Activated B cell treated with CpG ODN at 0.5 μM for 24 hours (primary cell): ENCODE measurements around the gene GARNL3. TPM values are rescaled to one million over a fixed set of nuclear protein-coding genes. Genes with fewer than 3 reads are reported as not detected.

Experiments
- ATAC-seq: fragments of 200-7000 bp; cut with Tn5 transposase; one replicate; pipeline ENCODE4 v1.10.0; 2021; ENCODE audit warnings: low read depth, mild to moderate bottlenecking, moderate library complexity
- CTCF ChIA-PET: fragments of 350-600 bp; sonication (Branson Sonifier 250); formaldehyde crosslinking; loops from one replicate; lab custom pipeline; 2021; ENCODE audit warnings: antibody characterized with exemption; lab: Charles Lee
- POLR2A ChIA-PET: fragments of 350-600 bp; sonication (Branson Sonifier 250); formaldehyde crosslinking; loops from one replicate; lab custom pipeline; 2021; ENCODE audit warnings: antibody characterized with exemption; lab: Charles Lee
- DNase-seq: peaks from one replicate; pipeline ENCODE4 v3.0.0; 2022
- H3K27ac Mint-ChIP-seq: one replicate; pipeline ENCODE4 v1.8.0; 2020; ENCODE audit warnings: mixed read lengths
- H3K27me3 Mint-ChIP-seq: one replicate; pipeline ENCODE4 v1.8.0; 2021; ENCODE audit warnings: mixed read lengths
- H3K36me3 Mint-ChIP-seq: one replicate; pipeline ENCODE4 v1.8.0; 2021; ENCODE audit warnings: low read depth, mixed read lengths
- H3K4me1 Mint-ChIP-seq: one replicate; pipeline ENCODE4 v1.8.0; 2021; ENCODE audit warnings: mixed read lengths
- H3K4me3 Mint-ChIP-seq: one replicate; pipeline ENCODE4 v1.8.0; 2020; ENCODE audit warnings: mild to moderate bottlenecking, mixed read lengths
- H3K9me3 Mint-ChIP-seq: one replicate; pipeline ENCODE4 v1.8.0; 2020; ENCODE audit warnings: mixed read lengths
- CTCF ChIP-seq: fragments of 200-600 bp; IDR thresholded peaks from one replicate; pipeline ENCODE4 v1.8.0; 2022; ENCODE audit warnings: antibody characterized with exemption, mild to moderate bottlenecking
- intact Hi-C: fragments of 100-400 bp; cut with micrococcal nuclease; formaldehyde crosslinking; loops from one replicate; pipeline ENCODE4 v1.15.1; 2024
- total RNA-seq: library from RNA; stranded (reverse); gene quantifications from 2 replicates; pipeline ENCODE4 v1.2.3, GENCODE V29; 2022

GARNL3 gene
- total RNA-seq, 1 donor from 2014 or later = 10.4 TPM

DNA sequence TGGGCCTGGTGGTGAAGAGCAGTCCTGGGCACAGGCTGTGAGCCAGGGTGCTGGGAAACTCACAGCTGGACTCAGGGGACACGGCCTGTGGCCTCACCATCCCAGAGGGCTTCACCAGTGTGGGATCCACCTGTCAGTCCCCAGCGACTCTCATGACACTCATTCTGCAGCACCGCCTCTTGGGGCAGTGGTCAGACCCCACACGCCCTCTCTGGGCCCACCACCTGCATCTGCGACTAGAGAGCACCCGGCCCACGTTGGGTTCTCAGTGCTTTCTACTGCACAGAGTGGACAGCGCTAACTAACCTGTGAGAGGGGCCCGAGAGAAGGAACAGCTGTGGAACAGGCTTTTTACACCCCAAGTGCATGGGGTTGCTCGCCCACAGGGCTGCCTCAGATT lies 45.8 kb upstream of the GARNL3 start:
- no peak for DNase-seq
- no peaks in the 10 kb centered on the region for H3K36me3 Mint-ChIP-seq
- no peak for TF ChIP-seq CTCF
- H3K27me3 Mint-ChIP-seq = no peaks in the 10 kb centered on the region
- ATAC-seq = no peak
- ChIA-PET POLR2A (no interaction called here), CTCF (no interaction called here)
- H3K9me3 Mint-ChIP-seq = no peaks in the 10 kb centered on the region
- H3K4me1 Mint-ChIP-seq = peaks cover 27% of the 10 kb centered on the region
- no peak overlapping the region for H3K27ac Mint-ChIP-seq
- H3K4me3 Mint-ChIP-seq = no peak overlapping the region
- intact Hi-C loops = no loop called here

DNA sequence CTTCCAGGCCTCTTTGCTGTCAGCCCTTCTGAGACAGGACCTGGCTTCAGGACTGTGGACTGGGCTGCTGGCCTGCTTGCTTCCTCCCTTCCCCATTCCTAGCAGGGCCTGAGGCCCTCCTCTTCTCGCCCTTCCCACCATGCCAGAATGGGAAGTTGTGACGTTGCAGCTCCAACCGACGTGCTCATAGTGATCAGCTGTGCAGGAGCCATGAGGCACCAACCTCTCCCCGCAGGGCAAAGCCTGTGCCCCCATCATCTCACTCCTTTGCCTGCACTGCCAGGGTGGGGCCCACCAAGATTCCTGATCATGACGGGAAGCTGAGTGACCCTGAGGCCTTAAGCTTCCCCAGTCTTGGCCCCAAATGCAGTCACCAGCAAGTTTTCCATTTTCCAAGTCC lies 45.1 kb upstream of the GARNL3 start:
- DNase-seq (no peak), ATAC-seq (no peak)
- intact Hi-C loops = no loop called here
- Mint-ChIP-seq H3K4me3 (no peak overlapping the region), H3K27me3 (no peaks in the 10 kb centered on the region), H3K9me3 (no peaks in the 10 kb centered on the region), H3K36me3 (peaks cover 2% of the 10 kb centered on the region), H3K4me1 (peaks cover 32% of the 10 kb centered on the region), H3K27ac (no peak overlapping the region)
- no peak for TF ChIP-seq CTCF
- ChIA-PET POLR2A (no interaction called here), CTCF (no interaction called here)

- ChIA-PET CTCF (no interaction called here), POLR2A (interaction anchor here (1.3 kb wide), 1 partner anchor 175 kb away, joined by 4 read pairs; the partner anchor contains the start of gene SLC2A8)
- Mint-ChIP-seq H3K4me3 (no peak overlapping the region), H3K27ac (peak overlapping the region; percentile 38), H3K36me3 (peaks cover 2% of the 10 kb centered on the region), H3K4me1 (peaks cover 40% of the 10 kb centered on the region), H3K9me3 (no peaks in the 10 kb centered on the region), H3K27me3 (no peaks in the 10 kb centered on the region)
- intact Hi-C loops = loop anchor here (5.0 to 10.0 kb wide), 2 partner anchors 346 to 903 kb away; partner anchors contain the start of gene PTGES2
- DNase-seq (no peak), ATAC-seq (no peak)
- TF ChIP-seq CTCF = no peak
These were observed 42.9 kb upstream of the GARNL3 start for GRCh38 chr9:127221695-127222094.

DNA sequence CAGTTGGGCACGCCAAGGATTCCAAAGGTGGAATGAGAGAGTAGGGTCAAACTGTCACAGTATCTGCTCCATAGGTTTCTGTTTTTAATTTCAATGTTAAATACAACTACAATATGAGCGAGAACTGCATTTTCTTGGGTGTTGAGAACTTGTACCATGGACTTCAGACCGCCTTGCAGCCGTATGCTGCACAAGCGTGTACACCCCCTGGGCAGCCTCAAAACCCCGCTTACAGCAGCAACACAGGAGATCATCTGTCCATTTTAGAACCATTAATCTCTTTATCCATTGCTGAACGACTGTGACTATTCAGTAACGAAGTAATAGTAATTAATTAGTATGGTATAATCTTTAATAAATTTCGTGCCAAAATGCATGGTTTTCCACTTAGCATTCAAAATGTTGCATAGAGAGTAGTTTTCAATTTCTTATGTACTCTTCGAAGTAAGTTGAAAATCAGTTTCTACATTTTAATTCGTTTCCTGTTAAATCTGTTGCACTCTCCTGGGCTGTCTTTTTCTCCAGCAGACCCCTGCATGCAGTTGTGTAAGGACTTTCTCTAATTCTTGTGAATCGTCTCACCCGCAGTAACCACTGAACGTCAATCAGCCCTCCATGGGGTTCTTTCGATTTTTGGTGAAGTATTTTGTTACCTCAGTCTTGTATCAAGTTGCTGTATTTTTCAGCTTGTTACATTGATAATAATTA lies 42.0 kb upstream of the GARNL3 start:
- peaks cover 2% of the 10 kb centered on the region for H3K36me3 Mint-ChIP-seq
- H3K27ac Mint-ChIP-seq = no peak overlapping the region
- no peak for DNase-seq
- CTCF ChIA-PET = no interaction called here
- H3K27me3 Mint-ChIP-seq = no peaks in the 10 kb centered on the region
- H3K4me1 Mint-ChIP-seq = peaks cover 41% of the 10 kb centered on the region
- no peak overlapping the region for H3K4me3 Mint-ChIP-seq
- H3K9me3 Mint-ChIP-seq = no peaks in the 10 kb centered on the region
- no peak for ATAC-seq
- intact Hi-C loops = loop anchor here (5.0 to 10.0 kb wide), 2 partner anchors 345 to 902 kb away; partner anchors contain the start of gene PTGES2
- POLR2A ChIA-PET = no interaction called here
- TF ChIP-seq CTCF = no peak

GRCh38 chr9:127223266-127223665 lies 41.3 kb upstream of the GARNL3 start:
- no peaks in the 10 kb centered on the region for H3K27me3 Mint-ChIP-seq
- DNase-seq (no peak), ATAC-seq (no peak)
- H3K36me3 Mint-ChIP-seq = peaks cover 2% of the 10 kb centered on the region
- intact Hi-C loops = loop anchor here (5.0 to 10.0 kb wide), 2 partner anchors 344 to 902 kb away; partner anchors contain the start of gene PTGES2
- H3K27ac Mint-ChIP-seq = peak overlapping the region; percentile 15
- no peaks in the 10 kb centered on the region for H3K9me3 Mint-ChIP-seq
- H3K4me3 Mint-ChIP-seq = no peak overlapping the region
- no peak for TF ChIP-seq CTCF
- H3K4me1 Mint-ChIP-seq = peaks cover 41% of the 10 kb centered on the region
- ChIA-PET CTCF (interaction anchor here (1.5 to 1.8 kb wide), 2 partner anchors 8 to 21 kb away, joined by 5 to 9 read pairs; no protein-coding TSS in a partner anchor), POLR2A (interaction anchor here (1.7 kb wide), 1 partner anchor 201 kb away, joined by 12 read pairs; the partner anchor contains the start of gene ZNF79)
